GM12873 (cell line): ENCODE measurements around the gene RNF11.

Experiments used
- TF ChIP-seq, protein P1 (sequence below): IDR thresholded peaks from 2 replicates; pipeline ENCODE4 v1.5.1; 2012; ENCODE audit warnings: low read depth, mild to moderate bottlenecking, moderate library complexity, low read length, control low read depth; ENCODE audit not compliant: insufficient read depth; ENCODE audit errors: missing control alignments

Gene RNF11

GRCh38 chr1:51306950-51307349 is 70.9 kb downstream of the RNF11 start:
- TF ChIP-seq, protein P1, sequence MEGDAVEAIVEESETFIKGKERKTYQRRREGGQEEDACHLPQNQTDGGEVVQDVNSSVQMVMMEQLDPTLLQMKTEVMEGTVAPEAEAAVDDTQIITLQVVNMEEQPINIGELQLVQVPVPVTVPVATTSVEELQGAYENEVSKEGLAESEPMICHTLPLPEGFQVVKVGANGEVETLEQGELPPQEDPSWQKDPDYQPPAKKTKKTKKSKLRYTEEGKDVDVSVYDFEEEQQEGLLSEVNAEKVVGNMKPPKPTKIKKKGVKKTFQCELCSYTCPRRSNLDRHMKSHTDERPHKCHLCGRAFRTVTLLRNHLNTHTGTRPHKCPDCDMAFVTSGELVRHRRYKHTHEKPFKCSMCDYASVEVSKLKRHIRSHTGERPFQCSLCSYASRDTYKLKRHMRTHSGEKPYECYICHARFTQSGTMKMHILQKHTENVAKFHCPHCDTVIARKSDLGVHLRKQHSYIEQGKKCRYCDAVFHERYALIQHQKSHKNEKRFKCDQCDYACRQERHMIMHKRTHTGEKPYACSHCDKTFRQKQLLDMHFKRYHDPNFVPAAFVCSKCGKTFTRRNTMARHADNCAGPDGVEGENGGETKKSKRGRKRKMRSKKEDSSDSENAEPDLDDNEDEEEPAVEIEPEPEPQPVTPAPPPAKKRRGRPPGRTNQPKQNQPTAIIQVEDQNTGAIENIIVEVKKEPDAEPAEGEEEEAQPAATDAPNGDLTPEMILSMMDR = no peak

DNA sequence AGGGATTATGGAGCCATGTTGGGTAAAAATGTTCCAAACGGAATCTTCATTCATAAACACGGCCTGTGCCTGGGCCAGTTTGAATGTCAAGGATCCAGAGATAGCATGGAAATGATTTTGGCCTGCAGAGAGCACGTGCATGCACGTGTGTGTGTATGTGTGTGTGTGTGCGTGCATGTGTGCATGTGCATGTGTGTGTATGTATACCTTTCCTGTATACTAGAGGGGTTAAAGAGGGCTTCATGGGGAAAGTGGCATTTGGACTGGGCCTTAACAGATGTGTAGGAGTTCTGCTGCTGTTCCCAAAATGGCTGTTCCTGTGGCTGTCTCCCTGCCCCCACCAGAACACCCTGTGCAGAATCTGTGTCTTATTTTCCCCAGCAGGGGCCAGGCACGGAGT is 72.6 kb downstream of the RNF11 start:
- TF ChIP-seq, protein P1 = no peak

GRCh38 chr1:51309291-51309690 is 73.2 kb downstream of the RNF11 start:
- TF ChIP-seq, protein P1 = no peak

DNA sequence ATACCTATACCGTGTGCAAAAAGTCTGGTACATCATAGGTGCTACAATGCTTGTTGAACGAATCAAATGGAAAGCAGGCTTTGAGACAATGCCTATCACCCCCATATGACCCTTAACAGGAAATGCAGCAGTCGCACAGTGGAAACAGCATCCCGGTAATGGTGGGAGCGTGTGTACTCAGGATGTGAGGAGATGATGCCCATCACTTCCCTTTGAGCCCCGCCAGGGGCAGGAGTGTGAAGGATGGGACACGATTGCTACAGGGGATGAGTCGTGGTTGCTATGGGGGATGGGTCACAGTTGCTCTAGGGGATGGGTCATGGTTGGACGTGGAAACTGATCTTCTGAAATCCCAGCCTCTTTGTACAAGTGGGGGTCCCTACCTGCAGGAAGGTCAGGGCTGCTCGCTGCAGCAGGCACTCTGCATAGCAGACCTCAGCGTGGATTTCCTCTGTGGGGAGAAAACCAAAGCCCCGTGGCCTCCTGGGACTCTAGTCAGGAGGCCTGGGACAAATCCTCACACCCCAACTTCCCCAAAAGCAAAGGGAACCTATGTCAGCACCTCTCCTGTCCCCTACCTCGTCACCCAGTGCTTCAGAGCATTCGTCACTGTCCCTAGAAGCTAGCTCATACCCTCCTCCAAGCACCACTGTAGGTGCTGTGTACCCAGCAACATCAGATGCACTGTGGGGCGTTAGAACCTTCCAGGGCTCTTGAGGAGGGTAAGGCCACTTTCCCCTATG is 75.0 kb downstream of the RNF11 start:
- TF ChIP-seq, protein P1 = peak; percentile 36

- TF ChIP-seq, protein P1 = no peak
These were observed 75.8 kb downstream of the RNF11 start for GRCh38 chr1:51311826-51312225.

- TF ChIP-seq, protein P1 = no peak
These were observed 76.6 kb downstream of the RNF11 start for GRCh38 chr1:51312718-51313117.

DNA sequence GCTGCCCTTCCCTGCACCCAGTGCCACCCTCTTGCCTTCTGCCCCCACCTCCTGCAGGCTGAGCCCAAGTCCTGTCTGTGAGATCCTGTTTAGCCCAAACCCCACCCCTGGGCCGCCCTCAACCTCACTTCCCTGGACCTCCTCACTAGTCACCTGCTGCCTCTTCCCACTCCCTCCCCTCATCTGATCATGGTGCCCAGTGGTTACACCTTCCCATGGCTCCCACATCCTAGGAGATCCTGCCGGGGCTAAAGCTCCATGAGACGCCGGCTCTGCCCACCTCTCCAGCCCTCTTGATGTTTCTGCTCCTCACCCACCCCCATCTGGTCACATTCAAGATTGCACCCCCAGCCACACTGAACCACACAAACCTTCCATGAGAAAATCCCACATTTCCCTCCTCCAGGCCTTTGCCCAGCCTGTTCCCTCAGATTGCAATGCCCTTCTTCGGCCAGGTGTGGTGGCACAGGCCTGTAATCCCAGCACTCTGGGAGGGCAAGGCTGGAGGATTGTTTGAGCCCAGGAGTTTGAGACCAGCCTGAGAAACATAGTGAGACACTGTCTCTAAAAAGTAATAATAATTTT is 77.3 kb downstream of the RNF11 start:
- TF ChIP-seq, protein P1 = peak; percentile 45
